ENCODE data around the gene DLX4.

GRCh38 chr17:49922095-49922494 lies 46.9 kb upstream of the DLX4 start:
- TF ChIP-seq FOXP2 (optimal IDR thresholded peaks at IDR 0.05; ENCODE audit: control extremely low read depth, extremely low read length, insufficient read depth) = no peak
- TF ChIP-seq POLR2AphosphoS5 (IDR thresholded peaks at IDR 0.05; ENCODE audit: borderline replicate concordance, low read depth, low read length) = no peak
